ENCODE results near the gene MSLN. TPM values are rescaled to one million over a fixed set of nuclear protein-coding genes. Genes with fewer than 3 reads are reported as not detected.
"Not testable (repeated sequence)": the region's sequence is repeated elsewhere in the genome, so short reads cannot be mapped to it uniquely, and the experiment has no call there.

The MSLN gene
- total RNA-seq, 1 donor from 2014 or later = 1.0 TPM

GRCh38 chr16:772959-773358 is 12.4 kb downstream of the MSLN start:
- no peak overlapping the region for H3K27ac ChIP-seq (ENCODE audit: low read depth, low read length)
- no peak overlapping the region for H3K9ac ChIP-seq (ENCODE audit: low read depth in 1 of 3, low read length in 3 of 3)
- H3K36me3 ChIP-seq (ENCODE audit: control insufficient read depth in 3 of 3, insufficient read depth in 3 of 3, low read length in 3 of 3) = no peaks in the 10 kb centered on the region
- peaks cover 11 to 24% (median 12%) of the 10 kb centered on the region in 3 donors for H3K27me3 ChIP-seq (ENCODE audit: control insufficient read depth in 3 of 3, insufficient read depth in 3 of 3, low read length in 3 of 3)
- H3K9me3 ChIP-seq (ENCODE audit: control insufficient read depth in 3 of 3, low read length in 3 of 3) = no peaks in the 10 kb centered on the region
- no peak overlapping the region for H3K4me3 ChIP-seq (ENCODE audit: low read length in 3 of 3)
- H3K4me1 ChIP-seq (ENCODE audit: control insufficient read depth in 3 of 3, insufficient read depth in 3 of 3, low read length in 3 of 3) = no peaks in the 10 kb centered on the region

DNA sequence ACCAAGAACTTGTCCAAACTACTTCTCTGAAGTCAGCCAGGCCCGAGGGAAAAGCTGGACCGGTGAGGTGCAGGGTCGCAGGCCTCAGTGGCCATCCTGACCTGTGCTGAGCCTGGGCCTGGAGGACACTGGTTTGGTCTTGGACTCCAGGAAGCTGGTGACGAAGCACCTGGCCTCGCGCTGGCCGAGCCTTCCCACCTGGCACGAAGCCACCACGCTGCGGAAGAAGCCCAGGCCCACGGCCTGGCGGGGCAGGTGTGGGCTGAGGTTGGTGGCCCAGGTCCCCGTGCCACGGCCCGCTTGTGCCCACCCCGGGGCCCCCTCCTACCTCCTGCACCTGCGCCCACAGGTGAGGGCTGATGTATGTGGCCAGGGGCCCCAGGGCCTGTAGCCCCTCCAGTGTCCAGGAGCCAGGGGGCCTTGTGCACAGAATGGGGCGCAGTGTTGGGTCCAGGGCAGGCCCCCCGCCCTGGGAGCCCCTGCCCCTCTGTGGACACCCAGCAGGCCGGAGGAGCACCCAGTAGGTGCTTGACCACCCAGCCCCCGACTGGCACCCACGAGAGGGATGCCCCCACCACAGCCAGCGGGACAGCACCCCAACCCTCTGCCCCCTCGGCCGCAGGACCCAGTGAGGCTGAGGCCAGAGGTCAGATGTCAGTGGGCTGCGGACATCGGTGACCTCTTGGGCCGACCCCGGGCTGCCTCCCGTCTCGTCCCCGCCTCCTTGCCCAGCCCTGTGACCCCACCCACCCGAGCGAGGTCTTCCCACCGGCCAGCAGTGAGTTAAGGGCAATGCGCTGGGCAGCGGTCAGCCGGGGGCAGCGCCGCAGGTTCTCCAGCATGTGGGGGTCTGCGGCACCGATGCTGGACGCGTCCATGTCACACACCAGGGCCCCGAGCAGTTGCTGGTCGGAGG is 13.8 kb downstream of the MSLN start:
- Histone ChIP-seq H3K9ac (ENCODE audit: low read depth in 1 of 3, low read length in 3 of 3) (no peak overlapping the region), H3K9me3 (ENCODE audit: control insufficient read depth in 3 of 3, low read length in 3 of 3) (no peaks in the 10 kb centered on the region), H3K27me3 (ENCODE audit: control insufficient read depth in 3 of 3, insufficient read depth in 3 of 3, low read length in 3 of 3) (peaks cover 18 to 33% (median 19%) of the 10 kb centered on the region in 3 donors)

DNA sequence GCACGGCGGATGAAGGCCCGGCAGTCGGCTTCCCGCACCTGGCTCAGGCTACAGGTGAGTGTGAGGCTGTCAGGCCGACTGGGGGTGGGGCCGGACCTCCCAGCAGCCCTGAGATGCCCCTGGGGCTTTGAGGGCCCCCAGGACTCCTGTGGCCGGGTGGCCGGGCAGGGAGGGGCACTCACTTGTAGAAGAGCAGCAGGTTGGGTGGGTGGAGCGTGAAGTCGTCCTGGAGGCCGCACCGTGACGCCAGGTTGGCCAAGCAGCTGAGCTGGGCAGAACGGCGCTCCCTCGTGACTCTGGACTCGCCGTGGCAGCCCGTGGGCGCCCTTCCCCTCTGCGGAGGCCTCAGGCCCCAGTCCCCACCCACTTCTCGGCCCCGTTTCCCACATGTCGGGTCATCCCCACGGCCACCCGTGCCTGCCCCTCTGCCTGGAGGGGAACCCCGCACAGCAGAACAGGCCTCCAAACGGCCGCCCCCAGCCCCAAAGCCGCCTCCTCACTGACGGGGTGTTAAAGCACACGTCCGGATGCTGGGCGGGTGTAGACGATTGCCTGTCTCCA is 14.8 kb downstream of the MSLN start:
- Histone ChIP-seq H3K9ac (ENCODE audit: low read depth in 1 of 3, low read length in 3 of 3) (no peak overlapping the region), H3K36me3 (ENCODE audit: control insufficient read depth in 3 of 3, insufficient read depth in 3 of 3, low read length in 3 of 3) (no peaks in the 10 kb centered on the region), H3K27ac (ENCODE audit: low read depth, low read length) (no peak overlapping the region), H3K4me3 (ENCODE audit: low read length in 3 of 3) (no peak overlapping the region), H3K27me3 (ENCODE audit: control insufficient read depth in 3 of 3, insufficient read depth in 3 of 3, low read length in 3 of 3) (peaks cover 25 to 38% (median 27%) of the 10 kb centered on the region in 3 donors), H3K4me1 (ENCODE audit: control insufficient read depth in 3 of 3, insufficient read depth in 3 of 3, low read length in 3 of 3) (no peaks in the 10 kb centered on the region), H3K9me3 (ENCODE audit: control insufficient read depth in 3 of 3, low read length in 3 of 3) (no peaks in the 10 kb centered on the region)

More for the DNA sequence above, 13.8 kb downstream of the MSLN start:
- H3K27ac ChIP-seq (ENCODE audit: low read depth, low read length) = no peak overlapping the region
- H3K4me1 ChIP-seq (ENCODE audit: control insufficient read depth in 3 of 3, insufficient read depth in 3 of 3, low read length in 3 of 3) = no peaks in the 10 kb centered on the region
- H3K4me3 ChIP-seq (ENCODE audit: low read length in 3 of 3) = no peak overlapping the region
- no peaks in the 10 kb centered on the region for H3K36me3 ChIP-seq (ENCODE audit: control insufficient read depth in 3 of 3, insufficient read depth in 3 of 3, low read length in 3 of 3)

GRCh38 chr16:776298-776697 is 15.8 kb downstream of the MSLN start:
- H3K36me3 ChIP-seq (ENCODE audit: control insufficient read depth in 3 of 3, insufficient read depth in 3 of 3, low read length in 3 of 3); H3K9me3 ChIP-seq (ENCODE audit: control insufficient read depth in 3 of 3, low read length in 3 of 3); H3K4me3 ChIP-seq (ENCODE audit: low read length in 3 of 3); H3K4me1 ChIP-seq (ENCODE audit: control insufficient read depth in 3 of 3, insufficient read depth in 3 of 3, low read length in 3 of 3); H3K9ac ChIP-seq (ENCODE audit: low read depth in 1 of 3, low read length in 3 of 3); H3K27ac ChIP-seq (ENCODE audit: low read depth, low read length): not testable (repeated sequence)
- H3K27me3 ChIP-seq (ENCODE audit: control insufficient read depth in 3 of 3, insufficient read depth in 3 of 3, low read length in 3 of 3) = peaks cover 35 to 44% (median 37%) of the 10 kb centered on the region in 3 donors

DNA sequence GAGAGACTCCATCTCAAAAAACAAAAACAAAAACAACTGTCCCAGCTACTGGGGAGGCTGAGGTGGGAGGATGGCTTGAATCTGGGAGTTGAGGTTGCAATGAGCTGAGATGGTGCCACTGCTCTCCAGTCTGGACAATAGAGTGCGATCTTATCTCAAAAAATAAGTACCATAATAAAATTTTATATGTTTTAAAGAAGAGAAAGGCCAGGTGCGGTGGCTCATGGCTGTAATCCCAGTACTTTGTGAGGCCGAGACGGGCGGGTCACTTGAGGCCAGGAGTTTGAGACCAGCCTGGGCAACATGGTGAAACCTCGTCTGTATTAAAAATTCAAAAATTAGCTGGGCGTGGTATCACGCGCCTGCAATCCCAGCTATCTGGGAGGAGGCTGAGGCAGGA is 16.3 kb downstream of the MSLN start:
- H3K27me3 ChIP-seq (ENCODE audit: control insufficient read depth in 3 of 3, insufficient read depth in 3 of 3, low read length in 3 of 3) = peaks cover 40 to 49% (median 42%) of the 10 kb centered on the region in 3 donors
- no peak overlapping the region for H3K4me3 ChIP-seq (ENCODE audit: low read length in 3 of 3)
- H3K27ac ChIP-seq (ENCODE audit: low read depth, low read length) = no peak overlapping the region
- no peaks in the 10 kb centered on the region for H3K4me1 ChIP-seq (ENCODE audit: control insufficient read depth in 3 of 3, insufficient read depth in 3 of 3, low read length in 3 of 3)
- H3K9me3 ChIP-seq (ENCODE audit: control insufficient read depth in 3 of 3, low read length in 3 of 3) = no peaks in the 10 kb centered on the region
- no peaks in the 10 kb centered on the region for H3K36me3 ChIP-seq (ENCODE audit: control insufficient read depth in 3 of 3, insufficient read depth in 3 of 3, low read length in 3 of 3)
- H3K9ac ChIP-seq (ENCODE audit: low read depth in 1 of 3, low read length in 3 of 3) = no peak overlapping the region

- Histone ChIP-seq H3K4me3 (ENCODE audit: low read length in 3 of 3) (no peak overlapping the region), H3K27ac (ENCODE audit: low read depth, low read length) (no peak overlapping the region), H3K9ac (ENCODE audit: low read depth in 1 of 3, low read length in 3 of 3) (no peak overlapping the region), H3K9me3 (ENCODE audit: control insufficient read depth in 3 of 3, low read length in 3 of 3) (no peaks in the 10 kb centered on the region), H3K4me1 (ENCODE audit: control insufficient read depth in 3 of 3, insufficient read depth in 3 of 3, low read length in 3 of 3) (no peaks in the 10 kb centered on the region), H3K27me3 (ENCODE audit: control insufficient read depth in 3 of 3, insufficient read depth in 3 of 3, low read length in 3 of 3) (peaks cover 50 to 53% (median 51%) of the 10 kb centered on the region in 3 donors), H3K36me3 (ENCODE audit: control insufficient read depth in 3 of 3, insufficient read depth in 3 of 3, low read length in 3 of 3) (no peaks in the 10 kb centered on the region)
These were observed 17.3 kb downstream of the MSLN start for GRCh38 chr16:777826-778225.

GRCh38 chr16:778447-778846 is 17.9 kb downstream of the MSLN start:
- H3K27me3 ChIP-seq (ENCODE audit: control insufficient read depth in 3 of 3, insufficient read depth in 3 of 3, low read length in 3 of 3) = peaks cover 56 to 58% (median 56%) of the 10 kb centered on the region in 3 donors

DNA sequence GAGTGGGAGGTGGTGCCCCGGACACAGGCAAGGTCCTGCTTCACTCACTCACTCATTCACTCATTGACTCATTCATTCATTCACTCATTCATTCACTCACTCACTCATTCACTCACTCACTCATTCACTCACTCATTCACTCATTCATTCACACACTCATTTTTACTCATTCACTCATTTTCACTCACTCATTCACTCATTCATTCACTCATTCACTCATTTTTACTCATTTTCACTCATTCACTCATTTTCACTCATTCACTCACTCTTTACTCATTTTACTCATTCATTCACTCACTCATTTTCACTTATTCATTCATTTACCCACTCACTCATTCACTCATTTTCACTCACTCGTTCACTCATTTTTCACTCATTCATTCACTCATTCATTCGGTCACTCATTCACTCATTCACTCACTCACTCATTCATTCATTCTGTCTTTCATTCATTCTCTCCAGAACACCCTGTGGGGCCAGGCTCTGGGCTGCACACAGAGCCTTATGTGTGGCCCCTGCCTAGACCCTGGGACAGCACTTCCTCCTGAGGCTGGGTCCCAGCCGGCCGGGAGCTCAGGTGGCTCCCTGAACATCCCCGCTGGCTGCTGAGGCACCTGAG is 18.5 kb downstream of the MSLN start:
- Histone ChIP-seq H3K9me3 (ENCODE audit: control insufficient read depth in 3 of 3, low read length in 3 of 3) (no peaks in the 10 kb centered on the region), H3K9ac (ENCODE audit: low read depth in 1 of 3, low read length in 3 of 3) (no peak overlapping the region), H3K4me3 (ENCODE audit: low read length in 3 of 3) (no peak overlapping the region), H3K4me1 (ENCODE audit: control insufficient read depth in 3 of 3, insufficient read depth in 3 of 3, low read length in 3 of 3) (peaks cover 0 to 2% (median 2%) of the 10 kb centered on the region in 3 donors), H3K27me3 (ENCODE audit: control insufficient read depth in 3 of 3, insufficient read depth in 3 of 3, low read length in 3 of 3) (peaks cover 59 to 62% (median 61%) of the 10 kb centered on the region in 3 donors), H3K36me3 (ENCODE audit: control insufficient read depth in 3 of 3, insufficient read depth in 3 of 3, low read length in 3 of 3) (no peaks in the 10 kb centered on the region), H3K27ac (ENCODE audit: low read depth, low read length) (no peak overlapping the region)

More at GRCh38 chr16:778447-778846, 17.9 kb downstream of the MSLN start:
- no peaks in the 10 kb centered on the region for H3K9me3 ChIP-seq (ENCODE audit: control insufficient read depth in 3 of 3, low read length in 3 of 3)
- H3K27ac ChIP-seq (ENCODE audit: low read depth, low read length) = no peak overlapping the region
- no peak overlapping the region for H3K9ac ChIP-seq (ENCODE audit: low read depth in 1 of 3, low read length in 3 of 3)
- H3K36me3 ChIP-seq (ENCODE audit: control insufficient read depth in 3 of 3, insufficient read depth in 3 of 3, low read length in 3 of 3) = no peaks in the 10 kb centered on the region
- H3K4me3 ChIP-seq (ENCODE audit: low read length in 3 of 3) = no peak overlapping the region
- H3K4me1 ChIP-seq (ENCODE audit: control insufficient read depth in 3 of 3, insufficient read depth in 3 of 3, low read length in 3 of 3) = peaks cover 0 to under 1% (median under 1%) of the 10 kb centered on the region in 3 donors

- no peaks in the 10 kb centered on the region for H3K36me3 ChIP-seq (ENCODE audit: control insufficient read depth in 3 of 3, insufficient read depth in 3 of 3, low read length in 3 of 3)
- no peak overlapping the region for H3K4me3 ChIP-seq (ENCODE audit: low read length in 3 of 3)
- no peaks in the 10 kb centered on the region for H3K9me3 ChIP-seq (ENCODE audit: control insufficient read depth in 3 of 3, low read length in 3 of 3)
- H3K4me1 ChIP-seq (ENCODE audit: control insufficient read depth in 3 of 3, insufficient read depth in 3 of 3, low read length in 3 of 3) = peaks cover 0 to 2% (median 2%) of the 10 kb centered on the region in 3 donors
- no peak overlapping the region for H3K9ac ChIP-seq (ENCODE audit: low read depth in 1 of 3, low read length in 3 of 3)
- peaks cover 59 to 66% (median 62%) of the 10 kb centered on the region in 3 donors for H3K27me3 ChIP-seq (ENCODE audit: control insufficient read depth in 3 of 3, insufficient read depth in 3 of 3, low read length in 3 of 3)
- no peak overlapping the region for H3K27ac ChIP-seq (ENCODE audit: low read depth, low read length)
These were observed 19.0 kb downstream of the MSLN start for GRCh38 chr16:779561-779960.

GRCh38 chr16:780296-780695 is 19.8 kb downstream of the MSLN start:
- no peaks in the 10 kb centered on the region for H3K9me3 ChIP-seq (ENCODE audit: control insufficient read depth in 3 of 3, low read length in 3 of 3)
- H3K9ac ChIP-seq (ENCODE audit: low read depth in 1 of 3, low read length in 3 of 3) = no peak overlapping the region
- H3K4me3 ChIP-seq (ENCODE audit: low read length in 3 of 3) = no peak overlapping the region
- H3K4me1 ChIP-seq (ENCODE audit: control insufficient read depth in 3 of 3, insufficient read depth in 3 of 3, low read length in 3 of 3) = peaks cover 0 to 2% (median 2%) of the 10 kb centered on the region in 3 donors
- no peaks in the 10 kb centered on the region for H3K36me3 ChIP-seq (ENCODE audit: control insufficient read depth in 3 of 3, insufficient read depth in 3 of 3, low read length in 3 of 3)
- H3K27me3 ChIP-seq (ENCODE audit: control insufficient read depth in 3 of 3, insufficient read depth in 3 of 3, low read length in 3 of 3) = peaks cover 59 to 66% (median 62%) of the 10 kb centered on the region in 3 donors
- H3K27ac ChIP-seq (ENCODE audit: low read depth, low read length) = no peak overlapping the region
